Measurements from ENCODE around the gene ATF7IP.

Gene ATF7IP

GRCh38 chr12:14481201-14481600 is 115.7 kb downstream of the ATF7IP start:
- DNase-seq (ENCODE audit: insufficient read length, low spot score) (no peak), FAIRE-seq (no peak)
- TF ChIP-seq, protein P1, sequence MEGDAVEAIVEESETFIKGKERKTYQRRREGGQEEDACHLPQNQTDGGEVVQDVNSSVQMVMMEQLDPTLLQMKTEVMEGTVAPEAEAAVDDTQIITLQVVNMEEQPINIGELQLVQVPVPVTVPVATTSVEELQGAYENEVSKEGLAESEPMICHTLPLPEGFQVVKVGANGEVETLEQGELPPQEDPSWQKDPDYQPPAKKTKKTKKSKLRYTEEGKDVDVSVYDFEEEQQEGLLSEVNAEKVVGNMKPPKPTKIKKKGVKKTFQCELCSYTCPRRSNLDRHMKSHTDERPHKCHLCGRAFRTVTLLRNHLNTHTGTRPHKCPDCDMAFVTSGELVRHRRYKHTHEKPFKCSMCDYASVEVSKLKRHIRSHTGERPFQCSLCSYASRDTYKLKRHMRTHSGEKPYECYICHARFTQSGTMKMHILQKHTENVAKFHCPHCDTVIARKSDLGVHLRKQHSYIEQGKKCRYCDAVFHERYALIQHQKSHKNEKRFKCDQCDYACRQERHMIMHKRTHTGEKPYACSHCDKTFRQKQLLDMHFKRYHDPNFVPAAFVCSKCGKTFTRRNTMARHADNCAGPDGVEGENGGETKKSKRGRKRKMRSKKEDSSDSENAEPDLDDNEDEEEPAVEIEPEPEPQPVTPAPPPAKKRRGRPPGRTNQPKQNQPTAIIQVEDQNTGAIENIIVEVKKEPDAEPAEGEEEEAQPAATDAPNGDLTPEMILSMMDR (IDR thresholded peaks at IDR 0.05; ENCODE audit: insufficient read depth, missing control alignments), result no peak

GRCh38 chr12:14482361-14482760 is 116.9 kb downstream of the ATF7IP start:
- DNase-seq (ENCODE audit: insufficient read length, low spot score) (no peak), FAIRE-seq (no peak)
- TF ChIP-seq, protein P1 (IDR thresholded peaks at IDR 0.05; ENCODE audit: insufficient read depth, missing control alignments), result no peak

GRCh38 chr12:14482886-14483285 is 117.4 kb downstream of the ATF7IP start:
- no peak for FAIRE-seq
- DNase-seq (ENCODE audit: insufficient read length, low spot score), result no peak

GRCh38 chr12:14495326-14495725 is 129.8 kb downstream of the ATF7IP start:
- TF ChIP-seq, protein P1 (IDR thresholded peaks at IDR 0.05; ENCODE audit: insufficient read depth, missing control alignments), result no peak
- DNase-seq (ENCODE audit: insufficient read length, low spot score) (no peak), FAIRE-seq (no peak)

More at GRCh38 chr12:14482886-14483285, 117.4 kb downstream of the ATF7IP start:
- TF ChIP-seq, protein P1 (IDR thresholded peaks at IDR 0.05; ENCODE audit: insufficient read depth, missing control alignments), result no peak

DNA sequence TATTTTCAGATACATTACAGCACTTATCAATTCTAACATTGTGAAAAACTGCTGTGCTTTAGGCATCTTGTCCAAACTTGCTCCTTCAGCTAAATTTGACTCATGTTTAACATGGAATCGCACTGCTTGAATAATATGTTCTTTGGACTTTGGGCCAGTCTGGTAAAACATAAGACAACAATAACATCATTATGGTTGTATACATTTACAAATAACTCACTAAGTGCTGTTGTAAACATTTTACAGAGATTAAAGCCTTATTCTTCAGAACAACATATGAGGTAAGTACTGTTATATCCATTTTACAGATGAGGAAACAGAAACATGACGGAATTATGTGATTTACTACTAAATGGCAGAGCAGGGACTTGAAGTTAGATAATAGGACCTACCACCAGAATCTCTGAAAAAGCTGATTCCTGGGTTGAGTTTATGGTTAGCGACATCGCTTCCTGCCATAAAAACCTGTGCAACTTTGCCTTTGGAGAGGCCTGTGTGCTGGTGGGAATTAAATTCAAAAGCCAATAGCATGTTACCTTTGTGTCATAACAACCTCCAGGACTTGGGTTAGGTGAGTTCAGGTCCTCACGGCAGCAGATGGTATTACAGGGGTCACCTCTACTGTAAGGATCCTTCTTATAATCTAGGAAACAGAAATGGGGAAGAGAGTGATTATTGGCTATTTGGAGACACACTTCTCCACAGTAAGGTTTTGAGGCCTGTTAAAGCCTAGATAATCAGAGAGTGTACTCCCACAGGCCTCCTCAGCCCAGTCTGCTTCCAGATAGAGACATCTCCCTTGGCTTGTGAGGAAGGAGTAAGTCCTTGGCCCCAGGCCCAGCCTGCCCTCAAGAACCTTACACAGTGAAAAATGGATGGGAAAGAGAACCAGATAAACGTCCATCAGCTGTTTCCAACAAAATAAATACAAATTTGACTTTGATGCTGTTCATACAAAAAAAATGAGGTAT is 140.4 kb downstream of the ATF7IP start:
- DNase-seq (ENCODE audit: insufficient read length, low spot score) (no peak), FAIRE-seq (no peak)
- TF ChIP-seq, protein P1 (IDR thresholded peaks at IDR 0.05; ENCODE audit: insufficient read depth, missing control alignments), result no peak

DNA sequence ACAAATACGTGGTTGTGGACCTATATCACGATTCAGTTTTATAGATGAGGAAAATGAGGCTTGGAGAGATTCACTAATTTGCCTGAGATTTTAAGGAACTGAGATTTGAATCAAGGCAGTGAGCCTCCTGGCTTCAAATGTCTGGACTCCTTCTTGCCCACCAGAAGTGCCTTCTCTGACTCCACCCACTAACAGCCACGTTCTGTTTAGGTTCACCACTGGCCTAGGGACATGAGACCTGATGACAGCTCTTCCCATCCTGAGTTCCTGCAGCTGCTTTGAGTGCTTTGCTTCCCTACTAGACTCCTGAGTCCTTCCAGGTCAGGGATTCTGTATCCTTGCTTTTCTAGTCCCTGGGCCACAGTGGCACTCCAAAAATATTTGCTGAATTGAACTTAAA is 145.1 kb downstream of the ATF7IP start:
- DNase-seq (ENCODE audit: insufficient read length, low spot score) (no peak), FAIRE-seq (no peak)
- TF ChIP-seq, protein P1 (IDR thresholded peaks at IDR 0.05; ENCODE audit: insufficient read depth, missing control alignments), result no peak

Measured in D721Med (cell line).